HG02970 (cell line): ENCODE results near the gene PLXNC1.

Source experiments
- ATAC-seq: cut with Tn5 transposase; IDR thresholded peaks from one replicate; pipeline ENCODE4 v1.9.1; 2021; ENCODE audit warnings: mild to moderate bottlenecking, moderate library complexity, moderate number of reproducible peaks; ENCODE audit not compliant: unreplicated experiment, low FRiP score

The PLXNC1 gene

DNA sequence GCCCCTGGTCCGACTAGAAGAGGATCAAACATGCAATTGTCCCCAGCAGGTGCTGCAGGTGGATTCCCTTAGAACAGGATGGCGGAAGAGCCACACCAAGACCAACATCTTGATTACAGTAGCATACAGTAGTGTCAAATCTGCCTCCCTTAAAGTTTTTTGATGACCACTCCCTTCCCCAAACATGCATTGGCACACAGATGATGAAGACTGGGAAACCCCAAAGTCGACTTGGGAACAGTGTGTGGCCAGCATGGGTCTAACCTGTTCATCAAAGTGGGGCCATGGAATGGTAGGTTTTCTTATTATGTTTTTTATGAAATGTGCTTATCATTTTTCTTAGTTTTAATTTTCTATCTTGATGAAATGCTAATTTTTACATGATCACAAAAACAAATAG lies 8.8 kb downstream of the PLXNC1 start:
- no peak for ATAC-seq

- ATAC-seq, result no peak
Measured at GRCh38 chr12:94157981-94158411, 9.6 kb downstream of the PLXNC1 start.

DNA sequence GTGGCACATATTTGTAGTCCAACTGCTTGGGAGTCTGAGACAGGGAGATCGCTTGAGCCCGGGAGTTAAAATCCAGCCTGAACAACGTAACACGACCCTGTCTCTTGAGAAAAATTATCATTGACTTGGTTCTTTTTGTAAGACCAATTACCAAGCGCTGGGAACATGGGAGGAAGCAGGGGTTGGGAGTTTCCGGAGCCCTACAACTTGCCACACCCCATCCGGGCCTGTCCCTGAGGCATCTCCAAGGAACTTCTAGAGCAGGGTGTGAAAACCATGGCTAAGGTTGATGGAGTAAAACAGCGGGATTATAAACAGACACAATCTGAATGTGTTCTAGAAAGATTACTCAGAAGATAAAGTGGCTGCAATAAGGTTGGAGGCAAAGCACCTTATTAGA lies 10.3 kb downstream of the PLXNC1 start:
- no peak for ATAC-seq

- ATAC-seq, result no peak
Measured at GRCh38 chr12:94162108-94162507, 13.7 kb downstream of the PLXNC1 start.

DNA sequence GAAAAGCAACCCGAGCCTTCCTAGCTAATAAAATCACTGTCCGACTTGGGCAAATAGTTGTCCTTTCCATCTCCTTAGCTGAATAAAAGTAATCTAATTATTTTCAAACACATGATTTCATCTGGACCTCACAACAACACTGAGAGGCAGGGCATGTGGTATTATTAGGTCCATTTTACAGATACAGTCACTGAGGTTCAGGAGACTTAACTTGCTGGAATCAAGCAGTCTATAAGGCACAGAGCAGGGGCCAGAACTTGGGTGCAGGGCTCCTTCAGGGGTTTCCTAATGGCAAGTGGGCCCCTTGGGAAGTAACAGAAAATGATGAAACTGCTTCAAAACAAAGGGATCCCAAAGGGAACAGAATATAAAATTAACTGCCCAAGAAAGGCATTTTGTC lies 15.5 kb downstream of the PLXNC1 start:
- ATAC-seq, result no peak

- no peak for ATAC-seq
Measured at GRCh38 chr12:94165138-94165537, 16.8 kb downstream of the PLXNC1 start.

DNA sequence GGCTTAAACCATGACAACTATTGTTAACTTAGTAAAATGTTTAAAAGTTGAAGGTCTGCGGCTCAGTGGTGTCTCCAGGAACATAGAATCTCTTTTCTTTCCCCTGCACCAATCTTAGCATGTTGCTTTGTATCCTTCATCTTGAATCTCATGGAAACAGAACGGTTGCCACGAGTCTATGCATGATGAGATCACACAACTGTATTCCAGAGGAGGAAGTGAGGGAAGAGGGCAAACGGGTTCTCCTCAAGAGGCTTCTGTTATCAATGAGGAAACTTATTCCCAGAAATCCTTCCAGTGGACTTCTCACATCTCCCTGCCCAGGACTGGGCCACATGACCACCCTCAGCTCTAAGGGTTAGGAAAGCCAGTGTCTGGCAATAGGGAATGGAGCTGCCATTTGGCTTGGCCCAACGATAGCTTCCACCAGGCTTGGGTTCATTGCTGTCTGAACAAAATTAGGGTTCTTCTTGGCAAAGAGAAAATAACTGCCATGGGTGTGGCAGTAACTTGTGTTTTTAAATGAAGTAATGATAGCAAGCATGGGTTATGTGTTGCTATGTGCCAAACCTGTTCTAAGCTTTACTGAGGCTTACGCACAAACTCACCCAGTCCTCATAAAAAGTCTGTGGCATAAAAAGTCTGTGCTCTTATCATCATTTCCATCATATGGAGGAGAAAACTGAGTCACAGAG lies 17.4 kb downstream of the PLXNC1 start:
- ATAC-seq, result no peak

DNA sequence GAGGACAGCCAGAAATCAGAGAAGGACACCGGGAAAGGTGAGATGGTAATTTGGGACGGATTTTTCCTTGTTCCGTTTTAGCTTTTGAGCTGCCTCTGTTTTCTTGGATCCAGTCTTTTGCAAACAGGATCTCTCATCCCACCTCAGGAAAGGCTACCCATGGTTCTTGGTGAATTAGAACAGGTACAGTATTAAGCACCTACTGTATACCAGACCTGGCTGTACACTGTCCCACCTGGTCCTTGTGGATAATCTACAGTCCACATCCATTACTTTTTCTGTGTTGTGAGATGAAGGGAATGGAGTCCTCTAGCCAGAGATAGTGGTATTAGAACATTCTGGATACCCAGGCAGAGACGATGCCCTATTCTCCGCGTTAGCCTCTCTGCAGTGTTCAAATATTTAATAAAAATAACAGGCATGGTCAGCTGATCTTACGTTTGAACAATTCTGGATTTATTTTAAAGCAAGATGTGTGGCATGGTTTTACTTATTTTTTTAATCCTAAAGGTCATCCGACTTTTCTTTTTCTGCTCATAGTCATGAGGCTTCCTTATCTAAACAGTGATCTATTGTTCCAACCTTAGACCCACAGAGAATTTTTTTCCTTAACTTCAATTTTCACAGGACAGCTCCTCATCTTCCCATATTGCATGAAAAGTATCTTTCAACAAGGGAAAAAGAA lies 18.8 kb downstream of the PLXNC1 start:
- ATAC-seq, result no peak

- ATAC-seq, result no peak
Measured at GRCh38 chr12:94167756-94168416, 19.5 kb downstream of the PLXNC1 start.

- ATAC-seq, result no peak
Measured at GRCh38 chr12:94169495-94169894, 21.1 kb downstream of the PLXNC1 start.

GRCh38 chr12:94169966-94170689 lies 21.8 kb downstream of the PLXNC1 start:
- no peak for ATAC-seq

DNA sequence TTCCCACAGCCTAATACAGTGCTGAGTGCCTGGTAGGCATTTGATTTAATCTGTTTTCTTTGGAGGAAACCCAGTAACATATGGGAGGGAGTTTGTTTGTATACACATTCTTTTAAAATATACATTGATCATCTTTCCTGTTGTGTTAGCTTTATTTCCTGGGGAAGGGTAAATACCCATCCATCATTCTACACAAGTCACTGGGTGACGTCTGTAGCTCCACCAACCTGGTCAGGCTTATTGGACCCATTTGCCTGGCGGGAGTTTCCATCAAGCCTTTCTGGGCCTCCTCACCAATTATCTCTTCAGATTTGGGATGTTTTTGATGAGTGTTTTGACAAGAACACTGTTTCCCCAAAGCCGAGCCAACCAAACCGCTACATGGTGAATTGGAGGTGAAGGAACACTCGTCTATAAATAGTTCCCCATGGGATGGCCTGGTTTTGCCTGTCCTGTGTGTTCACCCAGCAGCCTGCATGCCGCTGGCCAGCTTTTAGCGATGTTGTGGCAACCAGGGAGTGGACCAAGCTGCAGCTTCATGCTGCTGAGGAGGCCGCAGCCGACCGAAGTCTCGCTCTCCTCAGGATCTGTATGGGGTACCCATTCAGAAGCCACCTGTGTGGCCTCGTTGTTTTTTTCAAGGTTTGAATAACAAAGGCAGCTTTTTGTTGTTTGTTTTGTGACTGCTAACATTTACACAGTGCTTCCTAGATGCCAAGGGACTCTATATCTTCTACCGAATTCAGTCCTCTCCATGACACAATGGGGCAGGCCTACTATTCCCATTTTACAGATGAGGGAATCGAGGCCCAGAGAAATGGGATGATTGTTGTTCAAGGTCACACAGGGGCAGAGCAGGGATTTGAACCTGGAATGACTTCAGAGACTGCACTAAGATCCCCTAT lies 22.6 kb downstream of the PLXNC1 start:
- ATAC-seq, result no peak

GRCh38 chr12:94171595-94171930 lies 23.2 kb downstream of the PLXNC1 start:
- no peak for ATAC-seq

DNA sequence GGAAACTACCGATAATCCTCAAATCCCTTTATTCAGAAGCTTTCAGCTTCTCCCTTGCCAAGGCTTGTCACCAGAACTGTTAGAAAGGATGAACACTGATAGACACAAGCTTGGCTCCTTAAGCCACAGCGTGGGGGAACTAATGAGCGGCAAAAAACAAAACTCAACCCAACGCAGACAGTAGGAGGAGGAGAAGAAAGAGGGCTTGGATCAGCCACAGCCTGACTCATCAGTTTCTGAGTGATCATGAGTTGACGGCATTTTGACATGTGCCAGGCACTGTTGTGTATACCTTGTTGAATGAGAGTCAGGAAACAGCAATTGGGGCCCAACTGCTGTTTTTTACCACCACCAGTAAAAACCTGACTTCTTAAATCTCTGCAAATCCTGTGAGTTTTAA lies 23.7 kb downstream of the PLXNC1 start:
- ATAC-seq, result no peak

DNA sequence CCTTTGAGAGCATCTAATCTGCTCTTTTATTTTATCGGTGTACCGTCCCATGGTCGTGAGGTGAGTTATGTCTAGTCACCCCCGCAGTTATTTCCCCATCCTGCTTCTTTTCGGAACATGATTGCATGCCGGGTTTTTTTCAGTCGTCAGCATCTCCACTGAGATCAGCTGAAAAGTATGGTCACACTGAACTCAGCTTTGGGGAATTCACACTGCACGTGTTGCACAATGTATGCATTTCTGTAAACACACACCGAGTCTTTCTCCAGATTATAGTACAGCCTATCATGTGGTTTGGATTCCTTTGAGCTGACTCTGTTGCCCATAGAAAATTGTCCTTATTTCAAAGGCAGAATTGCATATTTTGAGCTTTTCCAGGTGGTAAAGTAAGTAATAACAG lies 24.6 kb downstream of the PLXNC1 start:
- ATAC-seq, result no peak

DNA sequence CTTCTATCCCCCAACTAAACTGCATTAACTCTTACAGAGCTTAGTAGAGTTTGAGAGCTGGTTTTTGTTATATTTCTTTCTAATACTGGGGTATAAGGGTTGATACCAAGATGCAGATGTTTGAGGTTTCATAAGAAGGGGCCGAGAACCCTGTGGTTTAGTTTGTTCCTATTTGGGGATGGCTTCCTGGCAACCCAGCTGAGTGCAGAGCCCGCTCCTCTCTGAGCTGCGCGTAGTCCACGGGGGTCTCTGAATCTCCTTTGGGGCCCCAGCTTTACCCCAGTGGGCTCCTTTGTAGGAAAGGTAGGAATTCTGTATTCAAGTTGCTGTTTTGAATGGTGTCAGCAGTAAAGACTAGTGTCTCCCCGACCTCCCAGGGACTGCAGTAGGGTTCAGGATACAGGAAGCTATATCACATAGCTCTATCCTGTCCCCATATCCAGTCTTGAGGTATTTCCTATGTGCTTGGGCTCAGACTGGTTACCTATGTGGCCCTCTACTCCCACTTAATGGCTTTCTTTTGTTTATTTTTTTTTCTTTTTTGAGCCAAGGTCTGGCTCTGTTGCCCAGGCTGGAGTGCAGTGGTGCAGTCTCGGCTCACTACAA lies 25.4 kb downstream of the PLXNC1 start:
- no peak for ATAC-seq

- no peak for ATAC-seq
Measured at GRCh38 chr12:94174576-94174975, 26.2 kb downstream of the PLXNC1 start.

DNA sequence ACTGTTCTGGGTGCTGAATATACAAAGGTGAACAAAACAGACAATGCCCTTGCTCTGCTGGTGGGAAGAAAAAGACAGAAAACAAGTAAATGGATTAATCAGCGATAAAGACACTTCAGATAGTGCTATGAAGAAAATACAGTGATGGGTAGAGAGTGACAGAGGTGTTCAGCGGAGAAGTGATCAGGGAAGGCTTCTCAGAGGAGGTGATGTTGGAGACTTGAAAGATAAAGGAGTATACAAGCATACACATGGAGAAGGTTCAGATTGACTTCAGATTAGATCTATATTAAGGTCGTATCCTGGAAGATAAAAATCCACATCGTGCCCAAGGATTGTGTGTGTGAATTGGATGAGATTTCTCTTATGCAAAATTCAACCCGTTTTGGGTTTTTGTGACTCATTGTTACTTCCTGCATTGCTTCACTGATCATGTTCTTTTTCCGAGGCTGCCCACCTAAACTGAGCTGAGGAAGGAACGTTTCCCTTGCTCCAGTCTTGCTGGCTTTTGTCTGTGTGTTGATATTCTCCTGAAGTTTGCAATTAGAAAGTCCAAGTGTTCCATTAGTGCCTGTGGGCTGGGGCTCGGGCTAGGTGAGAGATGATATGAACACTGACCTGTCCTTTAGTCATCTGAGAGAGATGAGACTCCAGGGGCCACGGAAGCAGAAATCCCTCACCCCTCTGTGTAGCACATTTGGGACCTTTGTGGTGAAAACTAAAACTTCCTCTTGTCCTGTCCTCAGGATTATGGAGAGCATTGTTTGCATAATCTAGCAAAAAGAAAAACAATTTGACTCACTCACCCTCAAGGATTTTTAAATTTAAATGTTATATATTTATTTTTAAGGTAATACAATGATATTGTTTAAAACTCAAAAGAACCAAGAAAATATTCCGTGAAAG lies 27.6 kb downstream of the PLXNC1 start:
- ATAC-seq, result no peak

GRCh38 chr12:94178054-94178453 lies 29.7 kb downstream of the PLXNC1 start:
- ATAC-seq, result no peak
